Loucy (cell line): ENCODE results near the gene ADRM1.
A peak's percentile ranks its signal among the peaks of the same experiment; 100 is the strongest.

ENCODE experiments used
- H2AFZ ChIP-seq: fragments of 200-600 bp; sonication (generic); 2 replicates; pipeline ENCODE4 v1.6.0; 2016; ENCODE audit warnings: antibody characterized with exemption, mild to moderate bottlenecking, low read length, moderate library complexity
- H3F3A ChIP-seq: fragments of 200-600 bp; 2 replicates; pipeline ENCODE4 v1.6.0; 2016; ENCODE audit warnings: antibody characterized with exemption, low read depth, mild to moderate bottlenecking
- H3K27me3 ChIP-seq: fragments of 200-600 bp; sonication (generic); 2 replicates; pipeline ENCODE4 v1.6.1; 2014; ENCODE audit warnings: low read length, mild to moderate bottlenecking; ENCODE audit not compliant: insufficient read depth, poor library complexity, severe bottlenecking
- H3K36me3 ChIP-seq: fragments of 200-600 bp; sonication (generic); 2 replicates; pipeline ENCODE4 v1.6.1; 2016; ENCODE audit warnings: low read length; ENCODE audit not compliant: insufficient read depth
- H3K4me1 ChIP-seq: fragments of 200-600 bp; sonication (generic); 2 replicates; pipeline ENCODE4 v1.5.1; 2014; ENCODE audit warnings: low read length, mild to moderate bottlenecking; ENCODE audit not compliant: insufficient read depth, poor library complexity, severe bottlenecking
- H3K4me2 ChIP-seq: fragments of 200-600 bp; sonication (generic); 2 replicates; pipeline ENCODE4 v1.6.0; 2014; ENCODE audit warnings: antibody characterized with exemption, low read length, low read depth, mild to moderate bottlenecking; ENCODE audit not compliant: poor library complexity, severe bottlenecking
- H3K4me3 ChIP-seq: fragments of 200-600 bp; sonication (generic); 2 replicates; pipeline ENCODE4 v1.5.1; 2014; ENCODE audit warnings: low read length, mild to moderate bottlenecking, mixed read lengths; ENCODE audit not compliant: poor library complexity, severe bottlenecking
- H3K79me2 ChIP-seq: fragments of 200-600 bp; sonication (generic); 2 replicates; pipeline ENCODE4 v1.6.1; 2014; ENCODE audit warnings: low read length; ENCODE audit not compliant: insufficient read depth
- H3K9ac ChIP-seq: fragments of 200-600 bp; sonication (generic); 2 replicates; pipeline ENCODE4 v1.6.0; 2014; ENCODE audit warnings: mild to moderate bottlenecking, low read depth, low read length, moderate library complexity; ENCODE audit not compliant: poor library complexity, severe bottlenecking
- H3K9me2 ChIP-seq: fragments of 200-600 bp; sonication (generic); replicated peaks from 2 replicates; pipeline ENCODE4 v1.6.1; 2016; ENCODE audit warnings: low read depth, low read length, mixed read lengths
- H3K9me3 ChIP-seq: fragments of 200-600 bp; sonication (generic); 2 replicates; pipeline ENCODE4 v1.6.1; 2014; ENCODE audit warnings: mild to moderate bottlenecking, antibody characterized with exemption, low read length, low read depth; ENCODE audit not compliant: insufficient read depth
- H4K20me1 ChIP-seq: fragments of 200-600 bp; sonication (generic); 2 replicates; pipeline ENCODE4 v1.6.0; 2014; ENCODE audit warnings: antibody characterized with exemption, low read length, mild to moderate bottlenecking; ENCODE audit not compliant: insufficient read depth, poor library complexity, severe bottlenecking
- EZH2phosphoT487 ChIP-seq: fragments of 200-600 bp; IDR thresholded peaks from 2 replicates; pipeline ENCODE4 v1.6.1; 2018; ENCODE audit warnings: antibody characterized with exemption, mild to moderate bottlenecking, moderate library complexity, borderline replicate concordance
- TF ChIP-seq, protein P1 (sequence below): fragments of 200-600 bp; sonication (generic); conservative IDR thresholded peaks from 2 replicates; pipeline ENCODE4 v1.5.1; 2014; ENCODE audit warnings: mild to moderate bottlenecking, antibody characterized with exemption, low read length

The ADRM1 gene

DNA sequence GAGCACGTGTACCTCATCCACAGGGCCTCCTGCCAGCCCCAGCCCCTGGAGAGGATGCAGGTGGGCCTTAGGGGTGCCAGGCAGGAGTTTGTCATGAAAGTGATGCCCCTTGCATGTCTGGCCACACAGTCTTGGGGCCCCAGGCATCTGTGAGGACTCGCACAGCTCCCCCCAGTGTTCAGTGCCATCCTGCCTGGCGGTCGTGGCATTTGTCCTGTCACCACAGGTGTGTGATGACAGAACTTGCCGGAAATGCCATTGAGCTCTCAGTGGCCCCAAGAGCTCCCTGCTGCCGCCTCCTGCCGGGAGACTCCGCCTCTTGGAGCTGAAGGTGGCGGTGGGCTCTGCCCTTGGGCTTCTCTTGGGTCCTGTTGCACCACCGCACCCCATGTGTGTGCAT is 30.6 kb upstream of the ADRM1 start:
- H3K9ac ChIP-seq: no peak overlapping the region
- H4K20me1 ChIP-seq: no peaks in the 10 kb centered on the region
- H3K9me3 ChIP-seq: no peaks in the 10 kb centered on the region
- no peaks in the 10 kb centered on the region for H3K9me2 ChIP-seq
- no peak for TF ChIP-seq EZH2phosphoT487
- TF ChIP-seq, protein P1, sequence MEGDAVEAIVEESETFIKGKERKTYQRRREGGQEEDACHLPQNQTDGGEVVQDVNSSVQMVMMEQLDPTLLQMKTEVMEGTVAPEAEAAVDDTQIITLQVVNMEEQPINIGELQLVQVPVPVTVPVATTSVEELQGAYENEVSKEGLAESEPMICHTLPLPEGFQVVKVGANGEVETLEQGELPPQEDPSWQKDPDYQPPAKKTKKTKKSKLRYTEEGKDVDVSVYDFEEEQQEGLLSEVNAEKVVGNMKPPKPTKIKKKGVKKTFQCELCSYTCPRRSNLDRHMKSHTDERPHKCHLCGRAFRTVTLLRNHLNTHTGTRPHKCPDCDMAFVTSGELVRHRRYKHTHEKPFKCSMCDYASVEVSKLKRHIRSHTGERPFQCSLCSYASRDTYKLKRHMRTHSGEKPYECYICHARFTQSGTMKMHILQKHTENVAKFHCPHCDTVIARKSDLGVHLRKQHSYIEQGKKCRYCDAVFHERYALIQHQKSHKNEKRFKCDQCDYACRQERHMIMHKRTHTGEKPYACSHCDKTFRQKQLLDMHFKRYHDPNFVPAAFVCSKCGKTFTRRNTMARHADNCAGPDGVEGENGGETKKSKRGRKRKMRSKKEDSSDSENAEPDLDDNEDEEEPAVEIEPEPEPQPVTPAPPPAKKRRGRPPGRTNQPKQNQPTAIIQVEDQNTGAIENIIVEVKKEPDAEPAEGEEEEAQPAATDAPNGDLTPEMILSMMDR: peak; percentile 33; the same call in 1 of the 2 replicates
- no peaks in the 10 kb centered on the region for H3K27me3 ChIP-seq
- H3K4me1 ChIP-seq: no peaks in the 10 kb centered on the region
- H3K4me2 ChIP-seq: no peak overlapping the region
- no peaks in the 10 kb centered on the region for H3F3A ChIP-seq
- no peaks in the 10 kb centered on the region for H3K79me2 ChIP-seq
- peaks cover 65% of the 10 kb centered on the region; the same call in 1 of the 2 replicates for H3K36me3 ChIP-seq
- H3K4me3 ChIP-seq: no peak overlapping the region
- H2AFZ ChIP-seq: no peak overlapping the region

DNA sequence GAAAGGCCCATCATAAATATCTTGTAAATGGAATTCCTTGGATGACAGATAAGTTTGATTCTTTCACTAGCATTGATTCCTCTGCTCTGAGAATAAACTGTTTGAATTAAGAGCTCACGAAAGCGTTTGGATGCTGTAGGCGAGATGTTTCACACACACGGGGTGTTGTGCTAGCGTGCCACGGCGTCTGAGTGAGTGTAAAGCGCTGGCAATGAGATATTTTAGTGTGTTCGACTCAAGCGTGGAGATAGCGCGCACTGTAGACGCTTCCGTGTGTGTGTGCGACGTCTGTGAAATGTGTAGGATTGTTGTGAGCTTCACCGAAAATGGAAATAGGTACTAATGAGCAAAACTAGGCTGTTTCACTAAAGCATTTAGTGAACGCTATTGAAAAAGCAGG is 29.4 kb upstream of the ADRM1 start:
- Histone ChIP-seq H3K9me2 (no peaks in the 10 kb centered on the region), H3F3A (no peaks in the 10 kb centered on the region), H2AFZ (no peak overlapping the region), H4K20me1 (no peaks in the 10 kb centered on the region), H3K9ac (no peak overlapping the region), H3K4me2 (no peak overlapping the region), H3K9me3 (no peaks in the 10 kb centered on the region), H3K79me2 (no peaks in the 10 kb centered on the region), H3K4me1 (no peaks in the 10 kb centered on the region), H3K36me3 (peaks cover 66% of the 10 kb centered on the region; the same call in 1 of the 2 replicates), H3K4me3 (no peak overlapping the region), H3K27me3 (no peaks in the 10 kb centered on the region)
- TF ChIP-seq EZH2phosphoT487: no peak
- TF ChIP-seq, protein P1: no peak

DNA sequence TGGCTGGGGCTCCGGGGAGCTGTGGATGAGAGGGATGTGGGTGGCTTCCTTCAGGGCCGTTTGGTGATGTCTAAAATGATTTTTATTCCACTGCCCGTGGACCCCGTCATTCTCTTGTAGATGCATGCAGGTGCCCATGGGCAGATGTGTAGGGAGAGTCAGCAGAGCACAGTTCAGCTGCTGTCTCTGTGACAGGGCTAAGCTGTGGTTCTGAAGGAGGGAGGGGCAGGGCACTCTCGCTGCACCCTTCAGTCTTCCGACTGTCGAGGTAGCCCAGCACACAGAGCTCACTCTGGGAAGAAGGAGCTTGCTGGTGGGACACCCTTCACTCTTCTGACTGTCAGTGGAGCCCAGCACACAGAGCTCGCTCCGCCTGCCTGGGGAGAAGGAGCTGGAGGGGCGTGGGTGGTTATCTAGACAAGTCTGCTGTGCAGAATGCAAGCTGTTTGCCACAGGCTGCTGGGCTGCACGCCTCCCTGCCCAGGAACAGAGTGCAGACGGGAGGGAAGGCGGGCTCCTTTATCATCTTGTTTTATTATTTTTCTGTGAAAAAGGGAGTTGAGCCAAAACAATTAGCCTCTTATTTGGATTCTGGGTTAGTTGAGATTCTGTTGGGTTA is 28.4 kb upstream of the ADRM1 start:
- H3K9ac ChIP-seq: no peak overlapping the region
- no peaks in the 10 kb centered on the region for H4K20me1 ChIP-seq
- no peaks in the 10 kb centered on the region for H3K27me3 ChIP-seq
- no peak for TF ChIP-seq EZH2phosphoT487
- TF ChIP-seq, protein P1: no peak
- no peaks in the 10 kb centered on the region for H3K9me2 ChIP-seq
- H3K36me3 ChIP-seq: peaks cover 67% of the 10 kb centered on the region; the same call in 1 of the 2 replicates
- no peaks in the 10 kb centered on the region for H3K9me3 ChIP-seq
- no peaks in the 10 kb centered on the region for H3K4me1 ChIP-seq
- no peak overlapping the region for H2AFZ ChIP-seq
- no peaks in the 10 kb centered on the region for H3K79me2 ChIP-seq
- H3K4me2 ChIP-seq: no peak overlapping the region
- H3F3A ChIP-seq: no peaks in the 10 kb centered on the region
- no peak overlapping the region for H3K4me3 ChIP-seq
